ENCODE results near the gene PDCD4.

The PDCD4 gene

GRCh38 chr10:110880012-110880411, 8.3 kb downstream of the PDCD4 start:
- no peak for DNase-seq (ENCODE audit: low read depth)
- no peak for TF ChIP-seq CTCF (IDR thresholded peaks at IDR 0.05; ENCODE audit: control insufficient read depth, extremely low read depth, insufficient read depth)
- no peak overlapping the region for H3K4me3 ChIP-seq (ENCODE audit: low read depth, low read length)

GRCh38 chr10:110881247-110881646, 9.5 kb downstream of the PDCD4 start:
- TF ChIP-seq CTCF (IDR thresholded peaks at IDR 0.05; ENCODE audit: control insufficient read depth, extremely low read depth, insufficient read depth), result no peak
- H3K4me3 ChIP-seq (ENCODE audit: low read depth, low read length), result no peak overlapping the region
- no peak for DNase-seq (ENCODE audit: low read depth)

- no peak for TF ChIP-seq CTCF (IDR thresholded peaks at IDR 0.05; ENCODE audit: control insufficient read depth, extremely low read depth, insufficient read depth)
- no peak for DNase-seq (ENCODE audit: low read depth)
Observed at GRCh38 chr10:110881905-110882304, 10.2 kb downstream of the PDCD4 start.

GRCh38 chr10:110883924-110884323, 12.2 kb downstream of the PDCD4 start:
- TF ChIP-seq CTCF (IDR thresholded peaks at IDR 0.05; ENCODE audit: control insufficient read depth, extremely low read depth, insufficient read depth), result no peak
- DNase-seq (ENCODE audit: low read depth), result no peak
- H3K4me3 ChIP-seq (ENCODE audit: low read depth, low read length), result no peak overlapping the region

More at GRCh38 chr10:110881905-110882304, 10.2 kb downstream of the PDCD4 start:
- no peak overlapping the region for H3K4me3 ChIP-seq (ENCODE audit: low read depth, low read length)

GRCh38 chr10:110885932-110886674, 14.4 kb downstream of the PDCD4 start:
- H3K4me3 ChIP-seq (ENCODE audit: low read depth, low read length), result no peak overlapping the region
- TF ChIP-seq CTCF (IDR thresholded peaks at IDR 0.05; ENCODE audit: control insufficient read depth, extremely low read depth, insufficient read depth), result no peak
- DNase-seq (ENCODE audit: low read depth), result no peak

GRCh38 chr10:110887560-110887959, 15.8 kb downstream of the PDCD4 start:
- DNase-seq (ENCODE audit: low read depth), result no peak
- no peak for TF ChIP-seq CTCF (IDR thresholded peaks at IDR 0.05; ENCODE audit: control insufficient read depth, extremely low read depth, insufficient read depth)

More at GRCh38 chr10:110887560-110887959, 15.8 kb downstream of the PDCD4 start:
- H3K4me3 ChIP-seq (ENCODE audit: low read depth, low read length), result no peak overlapping the region
